K562 (cell line): ENCODE results near the gene KLRD1. TPM values are rescaled to one million over a fixed set of nuclear protein-coding genes. Genes with fewer than 3 reads are reported as not detected.

Source experiments
- AFF4 ChIP-seq: sonication (generic); formaldehyde crosslinking; IDR thresholded peaks from 2 replicates; pipeline ENCODE4 v1.8.0; 2023; ENCODE audit warnings: mild to moderate bottlenecking, missing genetic modification reagents
- ARHGAP35 ChIP-seq: fragments of 450-650 bp; IDR thresholded peaks from 2 replicates; pipeline ENCODE4 v1.6.1; 2018; ENCODE audit not compliant: partially characterized antibody
- ATF7 ChIP-seq: fragments of 450-650 bp; IDR thresholded peaks from 2 replicates; pipeline ENCODE4 v1.7.1; 2014; ENCODE audit warnings: mild to moderate bottlenecking, moderate library complexity
- CCNT2 ChIP-seq: IDR thresholded peaks from 2 replicates; pipeline ENCODE4 v1.6.1; 2011; ENCODE audit warnings: borderline replicate concordance, low read depth, mild to moderate bottlenecking, moderate library complexity, mixed read lengths, low read length; ENCODE audit not compliant: insufficient read length; ENCODE audit errors: extremely low read depth
- CREM ChIP-seq: IDR thresholded peaks from 2 replicates; pipeline ENCODE4 v1.6.1; 2014; ENCODE audit warnings: antibody characterized with exemption, low read depth
- ETV1 ChIP-seq: fragments of 450-650 bp; conservative IDR thresholded peaks from 2 replicates; pipeline ENCODE4 v1.6.1; 2016; ENCODE audit warnings: missing genetic modification characterization, control low read depth, low read depth, missing compliant biosample characterization
- GTF2A2 ChIP-seq: IDR thresholded peaks from 2 replicates; pipeline ENCODE4 v1.6.1; 2016; ENCODE audit warnings: mild to moderate bottlenecking, missing genetic modification characterization, missing compliant biosample characterization
- MBD2 ChIP-seq: sonication (generic); IDR thresholded peaks from 2 replicates; pipeline ENCODE4 v1.6.1; 2016; ENCODE audit warnings: low read depth, borderline replicate concordance
- PTBP1 ChIP-seq: fragments of 200-400 bp; formaldehyde crosslinking; IDR thresholded peaks from 2 replicates; pipeline ENCODE4 v1.6.1; 2017; ENCODE audit warnings: low read depth, low read length
- RCOR1 ChIP-seq, 2 experiments: IDR thresholded peaks; 2 replicates each; pipeline ENCODE4 v1.6.1; 2012; ENCODE audit warnings: low read depth in 2 of 2, low read length in 2 of 2, borderline replicate concordance in 1 of 2, improper control_type of control experiment in 1 of 2
- SIN3A ChIP-seq, 2 experiments: fragments of 150-350 bp in 1 of 2; IDR thresholded peaks; 2 replicates each; pipeline ENCODE4 v1.6.1; 2011 to 2016; ENCODE audit warnings: borderline replicate concordance in 2 of 2, low read depth in 2 of 2, low read length in 2 of 2, mild to moderate bottlenecking in 2 of 2, moderate library complexity in 2 of 2; ENCODE audit not compliant: control insufficient read depth in 1 of 2
- ZKSCAN8 ChIP-seq: fragments of 200-800 bp; sonication (Bioruptor generic); IDR thresholded peaks from 2 replicates; pipeline ENCODE4 v1.6.1; 2016; ENCODE audit warnings: missing genetic modification characterization, missing compliant biosample characterization
- polyA plus RNA-seq, 8 experiments: library from polyadenylated mRNA; depleted of rRNA in 4 of 8; stranded (reverse) in 5 of 8; unstranded in 3 of 8; fragments of >200 nt; fragmentation: Nextera tagmentation in 2 of 8; fragmentation: Illumina TruSeq in 1 of 8; extraction: Ambion mirVana in 2 of 8; extraction: Trizol in 1 of 8; gene quantifications; 2 replicates each; pipeline versions ENCODE4 v1.2.1 to v1.2.3, GENCODE V29; 2011 to 2014; ENCODE audit warnings: inconsistent platforms in 1 of 8, missing spikeins in 1 of 8
- total RNA-seq, 7 experiments: library from RNA; depleted of rRNA in 6 of 7; stranded (reverse); fragments of >200 nt in 6 of 7; fragmentation: Illumina TruSeq in 2 of 7; extraction: Trizol in 2 of 7; gene quantifications; 2 replicates each; pipeline versions ENCODE4 v1.2.1 to v1.2.3, GENCODE V29; 2011 to 2021; ENCODE audit warnings: low replicate concordance in 1 of 7
- TF ChIP-seq, protein P1 (sequence below), 3 experiments: fragments of 200-800 bp in 1 of 3; fragments of 250-450 bp in 1 of 3; fragments of 450-650 bp in 1 of 3; sonication (Bioruptor Pico) in 1 of 3; sonication (Bioruptor generic) in 1 of 3; formaldehyde crosslinking in 1 of 3; IDR thresholded peaks; 2 replicates each; pipeline versions ENCODE4 v1.6.1 to v1.8.0; 2016 to 2022; ENCODE audit warnings: mild to moderate bottlenecking in 2 of 3, missing genetic modification characterization in 2 of 3, missing compliant biosample characterization in 1 of 3, moderate library complexity in 1 of 3

The KLRD1 gene
- total and polyA plus RNA-seq, 9 of the 15 experiments (the other 6 are each of a cell fraction or from before 2014, with no cell fraction given): not detected

GRCh38 chr12:10362828-10363657, 55.4 kb downstream of the KLRD1 start (continued):
- TF ChIP-seq, protein P1, sequence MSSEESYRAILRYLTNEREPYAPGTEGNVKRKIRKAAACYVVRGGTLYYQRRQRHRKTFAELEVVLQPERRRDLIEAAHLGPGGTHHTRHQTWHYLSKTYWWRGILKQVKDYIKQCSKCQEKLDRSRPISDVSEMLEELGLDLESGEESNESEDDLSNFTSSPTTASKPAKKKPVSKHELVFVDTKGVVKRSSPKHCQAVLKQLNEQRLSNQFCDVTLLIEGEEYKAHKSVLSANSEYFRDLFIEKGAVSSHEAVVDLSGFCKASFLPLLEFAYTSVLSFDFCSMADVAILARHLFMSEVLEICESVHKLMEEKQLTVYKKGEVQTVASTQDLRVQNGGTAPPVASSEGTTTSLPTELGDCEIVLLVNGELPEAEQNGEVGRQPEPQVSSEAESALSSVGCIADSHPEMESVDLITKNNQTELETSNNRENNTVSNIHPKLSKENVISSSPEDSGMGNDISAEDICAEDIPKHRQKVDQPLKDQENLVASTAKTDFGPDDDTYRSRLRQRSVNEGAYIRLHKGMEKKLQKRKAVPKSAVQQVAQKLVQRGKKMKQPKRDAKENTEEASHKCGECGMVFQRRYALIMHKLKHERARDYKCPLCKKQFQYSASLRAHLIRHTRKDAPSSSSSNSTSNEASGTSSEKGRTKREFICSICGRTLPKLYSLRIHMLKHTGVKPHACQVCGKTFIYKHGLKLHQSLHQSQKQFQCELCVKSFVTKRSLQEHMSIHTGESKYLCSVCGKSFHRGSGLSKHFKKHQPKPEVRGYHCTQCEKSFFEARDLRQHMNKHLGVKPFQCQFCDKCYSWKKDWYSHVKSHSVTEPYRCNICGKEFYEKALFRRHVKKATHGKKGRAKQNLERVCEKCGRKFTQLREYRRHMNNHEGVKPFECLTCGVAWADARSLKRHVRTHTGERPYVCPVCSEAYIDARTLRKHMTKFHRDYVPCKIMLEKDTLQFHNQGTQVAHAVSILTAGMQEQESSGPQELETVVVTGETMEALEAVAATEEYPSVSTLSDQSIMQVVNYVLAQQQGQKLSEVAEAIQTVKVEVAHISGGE (CRISPR knock-in tag; IDR thresholded peaks at IDR 0.05): 0 out of 6 replicates have a peak, but pooled peaks of 1 of the 3 experiments have one; percentile 13
- TF ChIP-seq PTBP1: no peak
- TF ChIP-seq ETV1 (tag): no peak
- peak; percentile 33; the same call in 1 of the 2 replicates for TF ChIP-seq CREM
- no peak for TF ChIP-seq GTF2A2
- TF ChIP-seq AFF4 (CRISPR knock-in tag): no peak
- 0 out of 4 replicates have a peak, but pooled peaks of 1 of the 2 experiments have one; percentile 11 for TF ChIP-seq RCOR1 (IDR thresholded peaks at IDR 0.05; ENCODE audit: borderline replicate concordance in 1 of 2, low read depth in 2 of 2, low read length in 2 of 2)
- 0 out of 2 replicates have a peak, but pooled peaks have one; percentile 28 for TF ChIP-seq MBD2
- TF ChIP-seq CCNT2: peak; percentile 33
- TF ChIP-seq ATF7: peak; percentile 95
- peak; percentile 95 for TF ChIP-seq ZKSCAN8 (CRISPR knock-in tag)
- no peak for TF ChIP-seq SIN3A (IDR thresholded peaks at IDR 0.05; ENCODE audit: borderline replicate concordance in 2 of 2, control insufficient read depth in 1 of 2, low read depth in 2 of 2, low read length in 2 of 2)
- no peak for TF ChIP-seq ARHGAP35
- TF ChIP-seq, all 486 proteins: peak for 65
